ENCODE results near the gene CCDC12. TPM values are rescaled to one million over a fixed set of nuclear protein-coding genes. Genes with fewer than 3 reads are reported as not detected.

Gene CCDC12
- total RNA-seq, 2 experiments from 2014 or later, result 55.0 to 56.7 TPM

- H3K36me3 Mint-ChIP-seq (ENCODE audit: low read depth), result peaks cover 38% of the 10 kb centered on the region
- CTCF ChIA-PET, result interaction anchor here (0.6 to 1.1 kb wide), 3 partner anchors 11 to 26 kb away, joined by 3 to 5 read pairs (median 3); no protein-coding TSS in a partner anchor
Observed at GRCh38 chr3:46954178-46954577, 22.4 kb downstream of the CCDC12 start.

GRCh38 chr3:46953234-46954010 is 23.1 kb downstream of the CCDC12 start:
- DNase-seq, result no peak
- H3K4me1 Mint-ChIP-seq, result peaks cover 84% of the 10 kb centered on the region
- POLR2A ChIA-PET, result interaction anchor here (0.7 to 3.8 kb wide), 8 partner anchors 12 to 229 kb away, joined by 3 to 29 read pairs (median 4); partner anchors contain the start of genes NBEAL2 and SETD2
- H3K36me3 Mint-ChIP-seq (ENCODE audit: low read depth), result peaks cover 36% of the 10 kb centered on the region
- CTCF ChIA-PET, result interaction anchor here (0.6 to 1.1 kb wide), 3 partner anchors 12 to 25 kb away, joined by 3 to 5 read pairs (median 3); no protein-coding TSS in a partner anchor
- H3K27ac Mint-ChIP-seq, result peak overlapping the region; percentile 82
- peak overlapping the region; percentile 41 for H3K4me3 Mint-ChIP-seq
- H3K9me3 Mint-ChIP-seq, result no peaks in the 10 kb centered on the region
- no peaks in the 10 kb centered on the region for H3K27me3 Mint-ChIP-seq

More at GRCh38 chr3:46954178-46954577, 22.4 kb downstream of the CCDC12 start:
- H3K27me3 Mint-ChIP-seq, result no peaks in the 10 kb centered on the region
- POLR2A ChIA-PET, result interaction anchor here (1.3 to 3.8 kb wide), 3 partner anchors 11 to 40 kb away, joined by 4 to 29 read pairs (median 5); partner anchors contain the start of gene NBEAL2
- H3K4me1 Mint-ChIP-seq, result peaks cover 84% of the 10 kb centered on the region
- peak overlapping the region; percentile 41 for H3K4me3 Mint-ChIP-seq
- no peaks in the 10 kb centered on the region for H3K9me3 Mint-ChIP-seq
- DNase-seq, result no peak
- peak overlapping the region; percentile 82 for H3K27ac Mint-ChIP-seq

GRCh38 chr3:46952813-46953212 is 23.7 kb downstream of the CCDC12 start:
- H3K4me1 Mint-ChIP-seq, result peaks cover 86% of the 10 kb centered on the region
- peak overlapping the region; percentile 82 for H3K27ac Mint-ChIP-seq
- H3K9me3 Mint-ChIP-seq, result no peaks in the 10 kb centered on the region
- H3K27me3 Mint-ChIP-seq, result no peaks in the 10 kb centered on the region
- peaks cover 36% of the 10 kb centered on the region for H3K36me3 Mint-ChIP-seq (ENCODE audit: low read depth)
- DNase-seq, result no peak
- POLR2A ChIA-PET, result interaction anchor here (0.7 to 3.8 kb wide), 6 partner anchors 12 to 212 kb away, joined by 3 to 29 read pairs (median 4); partner anchors contain the start of genes NBEAL2 and SETD2
- peak overlapping the region; percentile 41 for H3K4me3 Mint-ChIP-seq
- CTCF ChIA-PET, result interaction anchor here (0.8 kb wide), 1 partner anchor 26 kb away, joined by 3 read pairs; no protein-coding TSS in a partner anchor

GRCh38 chr3:46950650-46951241 is 25.8 kb downstream of the CCDC12 start:
- ChIA-PET POLR2A (interaction anchor here (0.6 to 5.4 kb wide), 4 partner anchors 20 to 37 kb away, joined by 3 to 94 read pairs (median 3); partner anchors contain the start of gene NBEAL2), CTCF (interaction anchor here (1.1 to 1.8 kb wide), 2 partner anchors 18 to 30 kb away, joined by 3 to 4 read pairs; no protein-coding TSS in a partner anchor)
- no peak for DNase-seq
- no peak overlapping the region for H3K4me3 Mint-ChIP-seq
- peak overlapping the region; percentile 34 for H3K27ac Mint-ChIP-seq
- H3K36me3 Mint-ChIP-seq (ENCODE audit: low read depth), result peaks cover 47% of the 10 kb centered on the region
- no peaks in the 10 kb centered on the region for H3K27me3 Mint-ChIP-seq
- peaks cover 93% of the 10 kb centered on the region for H3K4me1 Mint-ChIP-seq
- H3K9me3 Mint-ChIP-seq, result no peaks in the 10 kb centered on the region

GRCh38 chr3:46950177-46950576 is 26.4 kb downstream of the CCDC12 start:
- peak overlapping the region; percentile 98 for H3K27ac Mint-ChIP-seq

GRCh38 chr3:46948830-46949671 is 27.5 kb downstream of the CCDC12 start:
- DNase-seq, result peak; percentile 59
- Mint-ChIP-seq H3K4me1 (peaks cover 91% of the 10 kb centered on the region), H3K36me3 (ENCODE audit: low read depth) (peaks cover 43% of the 10 kb centered on the region), H3K27me3 (no peaks in the 10 kb centered on the region), H3K9me3 (no peaks in the 10 kb centered on the region), H3K4me3 (peak overlapping the region; percentile 56), H3K27ac (peak overlapping the region; percentile 98)
- POLR2A ChIA-PET, result interaction anchor here (0.6 to 5.4 kb wide), 7 partner anchors 8 to 44 kb away, joined by 3 to 94 read pairs (median 34); partner anchors contain the start of genes CCDC12 and NBEAL2
- CTCF ChIA-PET, result interaction anchor here (1.9 to 2.7 kb wide), 2 partner anchors 24 to 31 kb away, joined by 4 to 6 read pairs; partner anchors contain the start of gene NBEAL2

More at GRCh38 chr3:46950177-46950576, 26.4 kb downstream of the CCDC12 start:
- H3K36me3 Mint-ChIP-seq (ENCODE audit: low read depth), result peaks cover 51% of the 10 kb centered on the region
- peaks cover 93% of the 10 kb centered on the region for H3K4me1 Mint-ChIP-seq
- no peaks in the 10 kb centered on the region for H3K9me3 Mint-ChIP-seq
- DNase-seq, result no peak
- ChIA-PET POLR2A (interaction anchor here (1.0 to 5.4 kb wide), 3 partner anchors 19 to 37 kb away, joined by 3 to 94 read pairs (median 3); partner anchors contain the start of gene NBEAL2), CTCF (interaction anchor here (1.1 to 1.8 kb wide), 2 partner anchors 17 to 31 kb away, joined by 3 to 4 read pairs; no protein-coding TSS in a partner anchor)
- no peaks in the 10 kb centered on the region for H3K27me3 Mint-ChIP-seq
- H3K4me3 Mint-ChIP-seq, result no peak overlapping the region

- CTCF ChIA-PET, result interaction anchor here (1.2 to 2.7 kb wide), 8 partner anchors 14 to 34 kb away, joined by 3 to 12 read pairs (median 6); partner anchors contain the start of gene NBEAL2
- POLR2A ChIA-PET, result interaction anchor here (0.6 to 5.4 kb wide), 12 partner anchors 9 to 473 kb away, joined by 3 to 94 read pairs (median 6); partner anchors contain the start of genes CCDC12, NBEAL2, PTPN23 and SETD2
- no peaks in the 10 kb centered on the region for H3K9me3 Mint-ChIP-seq
- peaks cover 82% of the 10 kb centered on the region for H3K4me1 Mint-ChIP-seq
- peaks cover 43% of the 10 kb centered on the region for H3K36me3 Mint-ChIP-seq (ENCODE audit: low read depth)
- H3K27ac Mint-ChIP-seq, result peak overlapping the region; percentile 98
- DNase-seq, result peak; percentile 85
- H3K4me3 Mint-ChIP-seq, result peak overlapping the region; percentile 70
- no peaks in the 10 kb centered on the region for H3K27me3 Mint-ChIP-seq
Observed at GRCh38 chr3:46947981-46948791, 28.4 kb downstream of the CCDC12 start.

- H3K4me1 Mint-ChIP-seq, result peaks cover 79% of the 10 kb centered on the region
- CTCF ChIA-PET, result interaction anchor here (0.6 to 2.7 kb wide), 11 partner anchors 9 to 256 kb away, joined by 3 to 12 read pairs (median 4); partner anchors contain the start of gene NBEAL2
- H3K27me3 Mint-ChIP-seq, result no peaks in the 10 kb centered on the region
- peaks cover 46% of the 10 kb centered on the region for H3K36me3 Mint-ChIP-seq (ENCODE audit: low read depth)
- POLR2A ChIA-PET, result interaction anchor here (0.7 to 5.4 kb wide), 10 partner anchors 10 to 474 kb away, joined by 3 to 94 read pairs (median 16); partner anchors contain the start of genes CCDC12, NBEAL2, PTPN23 and SETD2
- no peak for DNase-seq
- peak overlapping the region; percentile 70 for H3K4me3 Mint-ChIP-seq
- no peaks in the 10 kb centered on the region for H3K9me3 Mint-ChIP-seq
- peak overlapping the region; percentile 98 for H3K27ac Mint-ChIP-seq
Observed at GRCh38 chr3:46947546-46947901, 29.0 kb downstream of the CCDC12 start.

GRCh38 chr3:46946856-46947545 is 29.5 kb downstream of the CCDC12 start:
- CTCF ChIA-PET, result interaction anchor here (0.6 to 2.7 kb wide), 13 partner anchors 9 to 256 kb away, joined by 3 to 12 read pairs (median 4); partner anchors contain the start of gene NBEAL2

GRCh38 chr3:46946416-46946815 is 30.1 kb downstream of the CCDC12 start:
- Mint-ChIP-seq H3K36me3 (ENCODE audit: low read depth) (peaks cover 39% of the 10 kb centered on the region), H3K4me1 (peaks cover 72% of the 10 kb centered on the region), H3K27me3 (no peaks in the 10 kb centered on the region), H3K9me3 (no peaks in the 10 kb centered on the region), H3K4me3 (peak overlapping the region; percentile 70), H3K27ac (peak overlapping the region; percentile 98)
- no peak for DNase-seq
- ChIA-PET POLR2A (interaction anchor here (1.6 to 5.4 kb wide), 5 partner anchors 11 to 41 kb away, joined by 4 to 94 read pairs (median 36); partner anchors contain the start of genes CCDC12 and NBEAL2), CTCF (interaction anchor here (1.1 to 2.4 kb wide), 6 partner anchors 10 to 37 kb away, joined by 3 to 12 read pairs (median 5); no protein-coding TSS in a partner anchor)

More at GRCh38 chr3:46946856-46947545, 29.5 kb downstream of the CCDC12 start:
- peaks cover 75% of the 10 kb centered on the region for H3K4me1 Mint-ChIP-seq
- H3K4me3 Mint-ChIP-seq, result peak overlapping the region; percentile 70
- H3K9me3 Mint-ChIP-seq, result no peaks in the 10 kb centered on the region
- H3K27me3 Mint-ChIP-seq, result no peaks in the 10 kb centered on the region
- peak overlapping the region; percentile 98 for H3K27ac Mint-ChIP-seq
- POLR2A ChIA-PET, result interaction anchor here (0.8 to 5.4 kb wide), 9 partner anchors 10 to 433 kb away, joined by 4 to 94 read pairs (median 24); partner anchors contain the start of genes CCDC12, NBEAL2, PTPN23 and SETD2
- peak; percentile 87 for DNase-seq
- H3K36me3 Mint-ChIP-seq (ENCODE audit: low read depth), result peaks cover 43% of the 10 kb centered on the region
